Activated naive CD4-positive, alpha-beta T cell treated with anti-CD3 and anti-CD28 coated beads for 36 hours (primary cell): ENCODE results near the gene IQSEC2. TPM values are rescaled to one million over a fixed set of nuclear protein-coding genes. Genes with fewer than 3 reads are reported as not detected.

ENCODE experiments used
- CTCF ChIA-PET: fragments of 350-600 bp; sonication (Branson Sonifier 250); formaldehyde crosslinking; loops from one replicate; lab custom pipeline; 2021; ENCODE audit warnings: antibody characterized with exemption; lab: Charles Lee
- DNase-seq: peaks from one replicate; pipeline ENCODE4 v3.0.0-alpha.2; 2020
- H3K27ac Mint-ChIP-seq: one replicate; pipeline ENCODE4 v1.8.0; 2021; ENCODE audit warnings: mild to moderate bottlenecking, mixed read lengths
- H3K27me3 Mint-ChIP-seq: one replicate; pipeline ENCODE4 v1.8.0; 2021; ENCODE audit warnings: low read depth, mixed read lengths
- H3K36me3 Mint-ChIP-seq: one replicate; pipeline ENCODE4 v1.8.0; 2021; ENCODE audit warnings: low read depth, mixed read lengths
- H3K4me1 Mint-ChIP-seq: one replicate; pipeline ENCODE4 v1.8.0; 2021; ENCODE audit warnings: low read depth, mixed read lengths
- H3K4me3 Mint-ChIP-seq: one replicate; pipeline ENCODE4 v1.8.0; 2021; ENCODE audit warnings: mild to moderate bottlenecking, moderate library complexity, mixed read lengths
- H3K9me3 Mint-ChIP-seq: one replicate; pipeline ENCODE4 v1.8.0; 2021; ENCODE audit warnings: mixed read lengths
- intact Hi-C: fragments of 100-400 bp; cut with micrococcal nuclease; formaldehyde crosslinking; loops from one replicate; pipeline ENCODE4 v1.15.1; 2023
- total RNA-seq, 2 experiments: library from RNA; stranded (reverse); gene quantifications; one replicate each; pipeline ENCODE4 v1.2.3, GENCODE V29; 2021

IQSEC2 gene
- under 1 TPM; 0.20 to 0.48 TPM for total RNA-seq

DNA sequence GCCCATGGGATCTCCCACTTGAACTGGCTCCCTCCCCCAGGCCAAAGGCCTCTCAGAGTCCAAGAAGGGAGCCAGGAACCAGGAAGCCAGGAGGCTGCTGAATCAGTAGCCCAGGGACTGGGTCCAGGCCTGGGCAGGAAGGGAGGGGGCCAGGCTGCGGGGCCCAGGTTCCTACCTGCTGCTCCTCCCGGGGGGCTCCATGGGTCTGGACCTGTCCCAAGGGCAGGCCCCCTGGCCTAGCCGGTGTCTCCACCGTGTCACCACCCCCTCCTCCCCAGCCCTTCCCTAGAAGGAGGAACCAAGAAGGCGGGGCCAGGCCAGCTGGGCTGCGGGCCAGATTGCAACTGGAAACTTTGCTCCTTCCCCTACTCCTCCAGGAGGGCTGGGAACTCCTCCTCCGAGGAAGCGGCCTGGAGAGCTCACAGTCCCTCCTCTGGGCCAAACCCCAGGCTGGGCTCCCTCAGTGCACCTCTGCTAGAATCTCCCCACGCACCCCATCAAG is at the start of gene IQSEC2:
IQSEC2 (minus strand) TSS at position 264 of the 502 bp plus-strand sequence.
- CTCF ChIA-PET, result interaction anchor here (0.7 to 4.3 kb wide), 2 partner anchors 31 to 37 kb away, joined by 3 to 26 read pairs; no protein-coding TSS in a partner anchor
- Mint-ChIP-seq H3K4me3 (no peak within 1 kb of the TSS), H3K4me1 (peaks cover 5% of the 10 kb centered on the region), H3K27me3 (no peaks in the 10 kb centered on the region), H3K36me3 (no peaks in the 10 kb centered on the region), H3K9me3 (no peaks in the 10 kb centered on the region), H3K27ac (no peak within 1 kb of the TSS)
- DNase-seq, result no peak
- intact Hi-C loops, result no loop called here

DNA sequence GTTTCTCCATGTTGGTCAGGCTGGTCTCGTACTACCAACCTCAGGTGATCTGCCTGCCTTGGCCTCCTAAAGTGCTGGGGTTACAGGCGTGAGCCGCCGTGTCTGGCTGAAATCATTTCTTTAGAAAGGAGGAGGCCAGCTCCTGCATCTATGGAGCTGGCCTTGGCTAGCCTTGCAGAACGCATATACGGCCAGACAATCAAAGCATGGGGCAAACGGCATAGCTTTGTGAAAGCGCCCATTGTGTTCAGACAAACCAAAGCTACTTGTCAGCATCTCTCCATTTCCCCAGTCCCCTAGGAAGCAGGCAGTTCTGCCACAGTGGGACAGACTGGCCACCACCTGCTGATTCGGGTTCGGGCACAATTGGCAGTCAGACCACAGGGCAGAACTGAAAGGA is 48.9 kb upstream of the IQSEC2 start:
- H3K4me3 Mint-ChIP-seq, result no peak overlapping the region
- CTCF ChIA-PET, result interaction anchor here (0.7 kb wide), 2 partner anchors 15 to 47 kb away, joined by 3 read pairs; no protein-coding TSS in a partner anchor
- no peak overlapping the region for H3K27ac Mint-ChIP-seq
- no peaks in the 10 kb centered on the region for H3K9me3 Mint-ChIP-seq
- no peaks in the 10 kb centered on the region for H3K4me1 Mint-ChIP-seq
- DNase-seq, result no peak
- no peaks in the 10 kb centered on the region for H3K36me3 Mint-ChIP-seq
- H3K27me3 Mint-ChIP-seq, result peaks cover 4% of the 10 kb centered on the region
- intact Hi-C loops, result no loop called here

- CTCF ChIA-PET, result no interaction called here
- Mint-ChIP-seq H3K27ac (no peak overlapping the region), H3K4me3 (no peak overlapping the region), H3K36me3 (no peaks in the 10 kb centered on the region), H3K4me1 (peaks cover 9% of the 10 kb centered on the region), H3K9me3 (no peaks in the 10 kb centered on the region), H3K27me3 (peaks cover 26% of the 10 kb centered on the region)
- intact Hi-C loops, result no loop called here
- DNase-seq, result no peak
Measured at GRCh38 chrX:53324803-53325202, 43.4 kb upstream of the IQSEC2 start.

- H3K36me3 Mint-ChIP-seq, result no peaks in the 10 kb centered on the region
- no peaks in the 10 kb centered on the region for H3K9me3 Mint-ChIP-seq
- no peak overlapping the region for H3K4me3 Mint-ChIP-seq
- intact Hi-C loops, result no loop called here
- CTCF ChIA-PET, result interaction anchor here (1.0 kb wide), 1 partner anchor 10 kb away, joined by 3 read pairs; no protein-coding TSS in a partner anchor
- H3K27ac Mint-ChIP-seq, result no peak overlapping the region
- no peak for DNase-seq
- H3K27me3 Mint-ChIP-seq, result peaks cover 33% of the 10 kb centered on the region
- H3K4me1 Mint-ChIP-seq, result peaks cover 13% of the 10 kb centered on the region
Measured at GRCh38 chrX:53324085-53324484, 42.7 kb upstream of the IQSEC2 start.

GRCh38 chrX:53323196-53323595 is 41.8 kb upstream of the IQSEC2 start:
- H3K36me3 Mint-ChIP-seq, result no peaks in the 10 kb centered on the region
- no peak overlapping the region for H3K27ac Mint-ChIP-seq
- CTCF ChIA-PET, result interaction anchor here (0.6 to 1.0 kb wide), 2 partner anchors 9 to 11 kb away, joined by 3 read pairs; no protein-coding TSS in a partner anchor
- DNase-seq, result no peak
- H3K4me3 Mint-ChIP-seq, result no peak overlapping the region
- peaks cover 41% of the 10 kb centered on the region for H3K27me3 Mint-ChIP-seq
- H3K4me1 Mint-ChIP-seq, result peaks cover 13% of the 10 kb centered on the region
- intact Hi-C loops, result no loop called here
- H3K9me3 Mint-ChIP-seq, result no peaks in the 10 kb centered on the region

GRCh38 chrX:53321943-53322497 is 40.6 kb upstream of the IQSEC2 start:
- Mint-ChIP-seq H3K27ac (no peak overlapping the region), H3K36me3 (no peaks in the 10 kb centered on the region)

DNA sequence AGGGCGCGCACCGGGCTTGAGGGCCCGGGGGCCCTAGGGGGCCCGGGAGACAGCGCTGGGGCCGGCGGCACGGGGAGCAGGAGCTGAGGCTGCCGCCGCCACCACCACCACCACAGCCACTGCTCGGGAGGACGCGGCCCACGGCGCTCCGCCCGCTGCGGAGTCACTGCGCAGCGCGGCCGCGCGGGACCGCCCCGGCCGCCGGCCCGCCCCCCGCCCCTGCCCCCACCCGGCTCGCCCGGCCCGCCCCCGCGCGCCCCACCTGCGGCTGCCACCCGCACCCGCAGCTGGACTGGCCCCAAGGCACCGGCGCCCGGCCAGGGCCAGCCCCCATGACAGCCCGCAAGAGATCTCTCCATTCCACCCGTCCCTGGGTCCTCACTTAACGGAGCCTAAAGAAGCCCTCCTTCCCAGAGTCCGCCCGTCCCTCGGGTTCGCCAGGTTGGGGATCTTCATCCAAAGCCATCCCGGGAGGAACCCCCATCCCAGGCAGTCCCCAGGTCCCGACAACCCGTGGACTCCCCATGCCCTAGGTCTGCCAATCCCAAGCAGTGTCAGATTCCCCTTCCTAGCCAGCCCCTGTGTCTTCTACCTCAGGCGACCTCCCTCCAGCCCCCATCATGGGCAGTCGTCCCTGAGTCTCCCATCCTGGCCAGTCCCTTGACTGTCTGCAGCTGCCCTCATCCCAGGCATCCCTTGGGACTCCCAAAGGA is 40.0 kb upstream of the IQSEC2 start:
- CTCF ChIA-PET, result interaction anchor here (0.5 to 4.9 kb wide), 2 partner anchors 126 to 986 kb away, joined by 5 to 25 read pairs; no protein-coding TSS in a partner anchor
- Mint-ChIP-seq H3K27ac (no peak overlapping the region), H3K27me3 (peaks cover 46% of the 10 kb centered on the region), H3K4me3 (peak overlapping the region; percentile 45), H3K4me1 (peaks cover 13% of the 10 kb centered on the region), H3K36me3 (no peaks in the 10 kb centered on the region), H3K9me3 (no peaks in the 10 kb centered on the region)
- intact Hi-C loops, result no loop called here
- DNase-seq, result no peak

More at GRCh38 chrX:53321943-53322497, 40.6 kb upstream of the IQSEC2 start:
- no peak for DNase-seq
- H3K27me3 Mint-ChIP-seq, result peaks cover 46% of the 10 kb centered on the region
- CTCF ChIA-PET, result no interaction called here
- H3K4me3 Mint-ChIP-seq, result peak overlapping the region; percentile 45
- H3K4me1 Mint-ChIP-seq, result peaks cover 13% of the 10 kb centered on the region
- intact Hi-C loops, result no loop called here
- H3K9me3 Mint-ChIP-seq, result no peaks in the 10 kb centered on the region

DNA sequence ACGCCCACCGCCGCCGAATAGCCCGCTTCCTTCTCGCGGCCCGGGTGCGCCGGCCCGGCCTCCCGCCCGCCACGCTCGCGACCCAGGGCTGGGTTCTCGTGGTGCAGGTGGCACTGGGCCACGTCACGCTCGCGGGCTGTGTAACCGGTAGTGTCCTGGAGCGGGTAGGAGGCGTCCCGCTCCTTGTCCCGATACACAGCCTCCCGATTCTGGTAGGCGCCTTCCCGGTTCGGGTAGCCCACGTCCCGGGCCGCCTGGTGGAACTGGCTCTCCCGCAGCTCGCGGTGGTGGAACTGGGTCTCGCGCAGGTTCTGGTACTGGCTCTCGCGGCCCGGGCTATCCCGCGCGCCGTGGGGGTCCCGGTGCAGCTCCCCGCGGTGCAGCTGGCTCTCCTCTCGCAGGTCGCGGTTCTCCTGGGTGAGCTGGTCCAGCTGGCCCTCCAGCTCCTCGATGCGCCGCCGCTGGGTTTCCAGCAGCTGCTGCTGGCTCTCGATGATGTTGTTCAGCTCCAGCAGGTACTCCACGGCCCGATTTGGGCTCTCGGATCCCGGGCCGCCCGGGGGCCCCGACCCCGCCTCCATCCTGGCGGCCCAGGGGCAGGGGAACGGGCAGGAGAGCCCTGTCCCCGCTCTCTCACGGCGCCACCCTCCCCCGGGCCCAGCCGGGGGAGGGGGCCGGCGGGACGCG is 39.3 kb upstream of the IQSEC2 start:
- H3K9me3 Mint-ChIP-seq, result no peaks in the 10 kb centered on the region
- no peak overlapping the region for H3K27ac Mint-ChIP-seq
- H3K4me3 Mint-ChIP-seq, result no peak overlapping the region
- H3K27me3 Mint-ChIP-seq, result peaks cover 44% of the 10 kb centered on the region
- intact Hi-C loops, result no loop called here
- peaks cover 13% of the 10 kb centered on the region for H3K4me1 Mint-ChIP-seq
- no peaks in the 10 kb centered on the region for H3K36me3 Mint-ChIP-seq
- peak; percentile 33 for DNase-seq
- CTCF ChIA-PET, result interaction anchor here (0.5 to 4.9 kb wide), 4 partner anchors 115 to 987 kb away, joined by 4 to 38 read pairs (median 15); no protein-coding TSS in a partner anchor

GRCh38 chrX:53319614-53320542 is 38.5 kb upstream of the IQSEC2 start:
- no peak for DNase-seq
- Mint-ChIP-seq H3K4me1 (peaks cover 13% of the 10 kb centered on the region), H3K4me3 (peak overlapping the region; percentile 64), H3K27ac (no peak overlapping the region), H3K27me3 (peaks cover 42% of the 10 kb centered on the region), H3K36me3 (no peaks in the 10 kb centered on the region), H3K9me3 (no peaks in the 10 kb centered on the region)
- CTCF ChIA-PET, result interaction anchor here (0.6 to 4.9 kb wide), 5 partner anchors 26 to 163 kb away, joined by 3 to 38 read pairs (median 6); no protein-coding TSS in a partner anchor
- intact Hi-C loops, result loop anchor here (10.0 kb wide), 1 partner anchor 55 kb away; no protein-coding TSS in a partner anchor

- Mint-ChIP-seq H3K9me3 (no peaks in the 10 kb centered on the region), H3K4me1 (peaks cover 13% of the 10 kb centered on the region), H3K36me3 (no peaks in the 10 kb centered on the region), H3K27ac (no peak overlapping the region), H3K4me3 (no peak overlapping the region), H3K27me3 (peaks cover 40% of the 10 kb centered on the region)
- CTCF ChIA-PET, result interaction anchor here (0.5 to 4.9 kb wide), 13 partner anchors 13 to 164 kb away, joined by 3 to 38 read pairs (median 5); partner anchors contain the start of genes HSD17B10, IQSEC2, RIBC1 and SMC1A
- no peak for DNase-seq
- intact Hi-C loops, result loop anchor here (10.0 kb wide), 1 partner anchor 56 kb away; no protein-coding TSS in a partner anchor
Measured at GRCh38 chrX:53318766-53319353, 37.5 kb upstream of the IQSEC2 start.
